H1 (cell line): ENCODE results near the gene TBC1D22B. TPM values are rescaled to one million over a fixed set of nuclear protein-coding genes. Genes with fewer than 3 reads are reported as not detected.

ENCODE experiments used
- CTCF ChIA-PET: fragments of 300-600 bp; sonication (Branson Sonifier 250); formaldehyde crosslinking; loops from one replicate; lab custom pipeline; 2021; ENCODE audit not compliant: partially characterized antibody; lab: Charles Lee
- POLR2A ChIA-PET: fragments of 300-600 bp; sonication (Branson Sonifier 250); formaldehyde crosslinking; loops from one replicate; lab custom pipeline; 2021; ENCODE audit warnings: inconsistent platforms; ENCODE audit not compliant: partially characterized antibody; lab: Charles Lee
- DNase-seq, 2 experiments: peaks; one replicate each; pipeline versions ENCODE4 v3.0.0 to v3.0.0-alpha.2; 2010 to 2022; ENCODE audit warnings: low spot score in 2 of 2, low read depth in 1 of 2, mixed read lengths in 1 of 2
- FAIRE-seq: peaks from 2 replicates; lab custom pipeline; 2011; peaks lifted over from hg19 to GRCh38; lab: Jason Lieb, UNC
- H2AFZ ChIP-seq: 2 replicates; pipeline ENCODE4 v1.8.1; 2012; ENCODE audit warnings: low read length, inconsistent platforms
- H2AK5ac ChIP-seq: 2 replicates; pipeline ENCODE4 v1.6.1; 2013; ENCODE audit warnings: low read depth, low read length
- H2BK120ac ChIP-seq: replicated peaks from 2 replicates; pipeline ENCODE3; 2013; ENCODE audit warnings: low read depth, low read length, inconsistent platforms
- H2BK12ac ChIP-seq: 2 replicates; pipeline ENCODE4 v1.6.1; 2013; ENCODE audit warnings: low read depth, low read length
- H2BK15ac ChIP-seq: 2 replicates; pipeline ENCODE4 v1.6.1; 2013; ENCODE audit warnings: low read length
- H2BK20ac ChIP-seq: 2 replicates; pipeline ENCODE4 v1.6.1; 2013; ENCODE audit warnings: low read length
- H2BK5ac ChIP-seq: 2 replicates; pipeline ENCODE4 v1.6.1; 2013; ENCODE audit warnings: low read depth, low read length
- H3K14ac ChIP-seq: 2 replicates; pipeline ENCODE4 v1.6.1; 2013; ENCODE audit warnings: inconsistent platforms; ENCODE audit not compliant: insufficient read length
- H3K18ac ChIP-seq: 2 replicates; pipeline ENCODE4 v1.6.1; 2013; ENCODE audit warnings: low read length; ENCODE audit errors: extremely low read depth
- H3K23ac ChIP-seq: 2 replicates; pipeline ENCODE4 v1.6.1; 2013; ENCODE audit warnings: inconsistent platforms; ENCODE audit not compliant: insufficient read length
- H3K23me2 ChIP-seq: 2 replicates; pipeline ENCODE4 v1.6.1; 2013; ENCODE audit warnings: low read depth, low read length
- H3K27ac ChIP-seq: 2 replicates; pipeline ENCODE4 v1.6.1; 2011; ENCODE audit warnings: low read depth, low read length, inconsistent platforms
- H3K27me3 ChIP-seq, 4 experiments: replicated peaks in 1 of 4; 1 replicate in 1 of 4; 2 replicates in 3 of 4; pipeline versions ENCODE4 v1.6.1 to v1.8.1; 2011 to 2013; ENCODE audit warnings: low read length in 3 of 4, mild to moderate bottlenecking in 3 of 4, inconsistent platforms in 2 of 4, mixed read lengths in 2 of 4, moderate library complexity in 1 of 4; ENCODE audit not compliant: control insufficient read depth in 3 of 4, insufficient read depth in 3 of 4; ENCODE audit errors: extremely low read depth in 1 of 4
- H3K36me3 ChIP-seq, 4 experiments: 2 replicates each; pipeline versions ENCODE4 v1.6.1 to v1.8.1; 2011 to 2013; ENCODE audit warnings: mild to moderate bottlenecking in 4 of 4, low read length in 3 of 4, moderate library complexity in 2 of 4, control low read depth in 1 of 4, inconsistent platforms in 1 of 4; ENCODE audit not compliant: insufficient read depth in 4 of 4, control insufficient read depth in 2 of 4
- H3K4ac ChIP-seq: replicated peaks from 2 replicates; pipeline ENCODE3; 2013; ENCODE audit warnings: low read length, low read depth, mixed read lengths, inconsistent platforms; ENCODE audit not compliant: insufficient read length
- H3K4me1 ChIP-seq, 4 experiments: replicated peaks in 1 of 4; 1 replicate in 1 of 4; 2 replicates in 3 of 4; pipeline versions ENCODE4 v1.6.1 to v1.8.1; 2011 to 2013; ENCODE audit warnings: low read length in 3 of 4, inconsistent platforms in 2 of 4, mixed read lengths in 1 of 4; ENCODE audit not compliant: insufficient read depth in 4 of 4, control insufficient read depth in 3 of 4
- H3K4me2 ChIP-seq, 2 experiments: 2 replicates each; pipeline versions ENCODE4 v1.6.1 to v1.8.1; 2011 to 2013; ENCODE audit warnings: low read depth in 2 of 2, low read length in 2 of 2, control low read depth in 1 of 2, inconsistent platforms in 1 of 2, mild to moderate bottlenecking in 1 of 2; ENCODE audit not compliant: insufficient read depth in 1 of 2
- H3K4me3 ChIP-seq, 4 experiments: fragments of 200-600, 300-600 bp in 1 of 4; sonication (generic), shearing (Covaris generic), sonication (Bioruptor Twin) in 1 of 4; 2 replicates each; pipeline versions ENCODE4 v1.5.1 to v1.8.1; 2011 to 2016; ENCODE audit warnings: low read length in 4 of 4, low read depth in 3 of 4, control low read depth in 2 of 4, inconsistent platforms in 2 of 4, mild to moderate bottlenecking in 2 of 4, mixed read lengths in 1 of 4, moderate library complexity in 1 of 4; ENCODE audit not compliant: insufficient read depth in 2 of 4; ENCODE audit errors: extremely low read depth in 1 of 4
- H3K56ac ChIP-seq: replicated peaks from 2 replicates; pipeline ENCODE3; 2013; ENCODE audit warnings: low read depth, mild to moderate bottlenecking, mixed read lengths, low read length, inconsistent platforms; ENCODE audit not compliant: insufficient read length
- H3K79me1 ChIP-seq: 2 replicates; pipeline ENCODE4 v1.6.1; 2013; ENCODE audit warnings: low read depth, low read length, control low read depth
- H3K79me2 ChIP-seq, 2 experiments: 2 replicates each; pipeline versions ENCODE4 v1.6.1 to v1.8.1; 2012 to 2013; ENCODE audit warnings: low read length in 2 of 2, mild to moderate bottlenecking in 2 of 2, inconsistent platforms in 1 of 2; ENCODE audit not compliant: insufficient read depth in 2 of 2, control insufficient read depth in 1 of 2
- H3K9ac ChIP-seq, 4 experiments: replicated peaks in 1 of 4; 1 replicate in 1 of 4; 2 replicates in 3 of 4; pipeline versions ENCODE4 v1.6.1 to v1.8.1; 2011 to 2013; ENCODE audit warnings: low read depth in 3 of 4, low read length in 3 of 4, control low read depth in 2 of 4, mild to moderate bottlenecking in 2 of 4, moderate library complexity in 2 of 4, inconsistent platforms in 1 of 4; ENCODE audit errors: extremely low read depth in 1 of 4
- H3K9me3 ChIP-seq, 2 experiments: 2 replicates each; pipeline versions ENCODE4 v1.6.1 to v1.8.1; 2012 to 2013; ENCODE audit warnings: mild to moderate bottlenecking in 2 of 2, moderate library complexity in 2 of 2, control low read depth in 1 of 2, inconsistent platforms in 1 of 2, low read depth in 1 of 2, low read length in 1 of 2, mixed read lengths in 1 of 2; ENCODE audit not compliant: insufficient read depth in 2 of 2
- H4K20me1 ChIP-seq, 2 experiments: replicated peaks in 1 of 2; 2 replicates each; pipeline versions ENCODE3 to v1.8.1; 2011 to 2013; ENCODE audit warnings: inconsistent platforms in 2 of 2, low read length in 2 of 2, mild to moderate bottlenecking in 1 of 2; ENCODE audit not compliant: insufficient read depth in 2 of 2, control insufficient read depth in 1 of 2
- H4K5ac ChIP-seq: 2 replicates; pipeline ENCODE4 v1.6.1; 2013; ENCODE audit warnings: low read length, low read depth, mixed read lengths, inconsistent platforms; ENCODE audit not compliant: insufficient read length
- H4K8ac ChIP-seq: 2 replicates; pipeline ENCODE4 v1.8.0; 2013; ENCODE audit warnings: mild to moderate bottlenecking, moderate library complexity, low read length, inconsistent platforms; ENCODE audit not compliant: insufficient read depth; ENCODE audit errors: extremely low read depth
- H4K91ac ChIP-seq: replicated peaks from 2 replicates; pipeline ENCODE3; 2013; ENCODE audit warnings: low read length, mixed read lengths, inconsistent platforms; ENCODE audit not compliant: insufficient read length
- CTCF ChIP-seq, 3 experiments: IDR thresholded peaks; 1 replicate in 2 of 3; 2 replicates in 1 of 3; pipeline versions ENCODE4 v1.5.1 to v1.6.1; 2011; ENCODE audit warnings: low read length in 3 of 3, mild to moderate bottlenecking in 3 of 3, inconsistent platforms in 2 of 3, low read depth in 1 of 3, moderate library complexity in 1 of 3; ENCODE audit not compliant: insufficient read depth in 1 of 3; ENCODE audit errors: control extremely low read depth in 1 of 3
- KDM4A ChIP-seq: IDR thresholded peaks from one replicate; pipeline ENCODE4 v1.7.1; 2012; ENCODE audit warnings: low read depth, mild to moderate bottlenecking, moderate library complexity, low read length, inconsistent platforms; ENCODE audit not compliant: severe bottlenecking
- RAD21 ChIP-seq, 2 experiments: IDR thresholded peaks in 1 of 2; conservative IDR thresholded peaks in 1 of 2; 2 replicates each; pipeline ENCODE4 v1.6.1; 2011; ENCODE audit warnings: low read depth in 2 of 2, low read length in 2 of 2, improper control_type of control experiment in 1 of 2, inconsistent platforms in 1 of 2, mild to moderate bottlenecking in 1 of 2, moderate library complexity in 1 of 2
- WGBS, 2 experiments: shearing (Covaris generic) in 1 of 2; methylation state at CpG; one replicate each; pipeline versions ENCODE4 v1.1.6 to v1.1.7; 2013 to 2015; ENCODE audit warnings: low lambda C conversion rate in 2 of 2, mixed read lengths in 2 of 2, inconsistent platforms in 1 of 2, low coverage in 1 of 2, missing lambda C conversion rate in 1 of 2; ENCODE audit not compliant: insufficient replicate concordance in 2 of 2, insufficient coverage in 1 of 2, insufficient read length in 1 of 2; ENCODE audit errors: extremely low coverage in 1 of 2, missing lambda C conversion rate in 1 of 2; 5-methylcytosine and 5-hydroxymethylcytosine counted together
- polyA plus RNA-seq, 7 experiments: library from polyadenylated mRNA; depleted of rRNA in 3 of 7; stranded (reverse) in 5 of 7; unstranded in 2 of 7; fragments of >200 nt in 5 of 7; fragments of 200-250 nt in 2 of 7; gene quantifications; 1 replicate in 5 of 7; 2 replicates in 1 of 7; 4 replicates in 1 of 7; pipeline versions ENCODE4 v1.2.1 to v1.2.3, GENCODE V29; 2011 to 2013; ENCODE audit warnings: missing spikeins in 2 of 7, mixed read lengths in 2 of 7
- total RNA-seq: library from RNA; stranded (reverse); fragmentation: NEBNext Ultra II Directional; extraction: Animal tissue kit (Norgen Biotek cat#: 25700); gene quantifications from 2 replicates; pipeline ENCODE4 v1.2.1, GENCODE V29; 2021

The TBC1D22B gene
- total and polyA plus RNA-seq, 2 of the 8 experiments (the other 6 are each of a cell fraction or from before 2014, with no cell fraction given), result 10.1 to 17.4 TPM

GRCh38 chr6:37303891-37304503 is 46.4 kb downstream of the TBC1D22B start:
- H4K8ac ChIP-seq, result no peak overlapping the region
- H3K9me3 ChIP-seq, result no peaks in the 10 kb centered on the region
- no peak overlapping the region for H2AFZ ChIP-seq
- WGBS, 2 experiments, result 79% methylated on average over 3 of the region's 3 CpGs; no CpG with 5 or more reads in 1 of the 2 experiments
- H3K79me1 ChIP-seq, result no peaks in the 10 kb centered on the region
- DNase-seq (no peak), FAIRE-seq (no peak)
- no peak overlapping the region for H3K4ac ChIP-seq
- peaks cover 2 to 17% (median 12%) of the 10 kb centered on the region in 4 experiments; a peak in 7 of 8 replicates for H3K36me3 ChIP-seq
- H4K91ac ChIP-seq, result no peak overlapping the region
- no peaks in the 10 kb centered on the region for H3K23me2 ChIP-seq
- TF ChIP-seq CTCF (IDR thresholded peaks at IDR 0.05; ENCODE audit: control extremely low read depth in 1 of 3, insufficient read depth in 1 of 3, low read depth in 1 of 3, low read length in 3 of 3) (peak in 2 of 3 experiments; percentile 34 to 57; a peak in 2 of 4 replicates), KDM4A (no peak), RAD21 (IDR thresholded peaks at IDR 0.05 in 1 of 2, conservative IDR thresholded peaks at IDR 0.05 in 1 of 2; ENCODE audit: low read depth in 2 of 2, low read length in 2 of 2) (peak; percentile 11 to 34; a peak in 2 of 4 replicates)
- H4K20me1 ChIP-seq, result peaks cover 0 to 4% of the 10 kb centered on the region in 2 experiments
- no peak overlapping the region for H3K56ac ChIP-seq
- H4K5ac ChIP-seq, result no peak overlapping the region
- no peak overlapping the region for H2BK5ac ChIP-seq
- H3K9ac ChIP-seq, result no peak overlapping the region
- no peak overlapping the region for H2BK120ac ChIP-seq
- H3K14ac ChIP-seq, result no peak overlapping the region
- H3K4me1 ChIP-seq, result no peaks in the 10 kb centered on the region
- H3K27me3 ChIP-seq, result no peaks in the 10 kb centered on the region
- H2BK15ac ChIP-seq, result no peak overlapping the region
- POLR2A ChIA-PET, result interaction anchor here (1.1 kb wide), 1 partner anchor 10 kb away, joined by 3 read pairs; no protein-coding TSS in a partner anchor
- no peak overlapping the region for H3K4me2 ChIP-seq
- no peak overlapping the region for H3K4me3 ChIP-seq
- CTCF ChIA-PET, result interaction anchor here (0.6 to 5.3 kb wide), 8 partner anchors 10 to 70 kb away, joined by 3 to 43 read pairs (median 5); no protein-coding TSS in a partner anchor
- H3K23ac ChIP-seq, result no peak overlapping the region
- H3K79me2 ChIP-seq, result no peaks in the 10 kb centered on the region
- no peak overlapping the region for H2AK5ac ChIP-seq
- no peak overlapping the region for H3K18ac ChIP-seq
- H2BK12ac ChIP-seq, result no peak overlapping the region
- no peak overlapping the region for H2BK20ac ChIP-seq
- no peak overlapping the region for H3K27ac ChIP-seq
